Stimulated activated CD4-positive, alpha-beta T cell treated with anti-CD3 and anti-CD28 coated beads, Interleukin-4, amount 100 ng/mL, for 24 hours (primary cell): ENCODE results near the gene SEZ6.

Source experiments
- DNase-seq: peaks from one replicate; pipeline ENCODE4 v3.0.0-alpha.2; 2020

SEZ6 gene

GRCh38 chr17:28970879-28971278 is 35.0 kb downstream of the SEZ6 start:
- DNase-seq = no peak

GRCh38 chr17:28969706-28970393 is 36.0 kb downstream of the SEZ6 start:
- no peak for DNase-seq

DNA sequence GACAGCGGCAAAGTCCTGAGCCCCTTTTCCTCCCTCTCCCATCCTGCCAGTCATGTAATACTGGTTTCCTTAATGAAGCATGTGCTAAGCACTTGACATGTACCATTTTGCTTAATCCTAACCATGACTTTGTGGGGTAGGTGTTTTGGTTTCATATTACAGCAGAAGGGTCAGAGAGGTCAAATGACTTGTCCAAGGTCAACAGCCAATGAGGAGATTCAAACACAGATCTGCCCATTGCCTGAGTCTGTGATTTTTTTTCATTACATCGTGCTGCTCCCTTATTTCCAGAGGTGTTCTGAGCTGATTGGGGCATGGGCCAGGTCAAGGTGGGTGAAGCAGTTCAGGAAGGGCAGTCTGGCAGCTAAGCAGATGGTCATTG is 36.9 kb downstream of the SEZ6 start:
- no peak for DNase-seq

DNA sequence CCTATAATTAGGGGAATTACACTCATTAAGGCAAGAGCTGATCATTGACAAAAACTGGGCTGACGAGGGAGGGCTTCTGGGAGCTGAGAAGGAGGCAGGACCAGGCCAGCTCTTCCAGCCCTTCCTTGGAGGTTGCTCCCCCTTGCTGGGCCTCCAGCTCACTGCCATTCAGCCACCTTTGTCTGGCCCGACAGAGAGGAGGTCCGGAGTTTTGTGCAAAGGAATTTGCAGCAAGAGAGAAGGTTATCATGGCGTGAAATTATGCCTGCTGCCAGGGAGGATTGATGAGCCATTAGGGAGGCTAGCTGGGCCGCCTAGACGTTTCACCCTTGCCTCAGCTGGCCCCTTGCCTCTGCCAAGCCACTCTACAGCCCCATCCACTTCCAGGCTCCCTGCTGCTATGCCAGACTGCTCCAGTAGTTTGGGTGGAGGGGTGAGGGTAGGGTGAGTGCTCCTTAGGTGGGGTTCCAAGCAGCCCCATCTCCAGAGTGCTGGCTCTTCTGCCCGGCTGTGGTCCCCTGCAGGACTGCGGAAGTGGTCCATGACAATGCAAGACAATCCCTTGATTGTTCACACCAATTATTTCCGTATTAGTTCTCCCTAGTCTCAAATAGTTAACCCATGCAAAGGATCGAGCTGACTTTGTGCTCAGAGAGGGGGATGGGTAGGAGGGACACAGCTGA is 37.5 kb downstream of the SEZ6 start:
- no peak for DNase-seq

DNA sequence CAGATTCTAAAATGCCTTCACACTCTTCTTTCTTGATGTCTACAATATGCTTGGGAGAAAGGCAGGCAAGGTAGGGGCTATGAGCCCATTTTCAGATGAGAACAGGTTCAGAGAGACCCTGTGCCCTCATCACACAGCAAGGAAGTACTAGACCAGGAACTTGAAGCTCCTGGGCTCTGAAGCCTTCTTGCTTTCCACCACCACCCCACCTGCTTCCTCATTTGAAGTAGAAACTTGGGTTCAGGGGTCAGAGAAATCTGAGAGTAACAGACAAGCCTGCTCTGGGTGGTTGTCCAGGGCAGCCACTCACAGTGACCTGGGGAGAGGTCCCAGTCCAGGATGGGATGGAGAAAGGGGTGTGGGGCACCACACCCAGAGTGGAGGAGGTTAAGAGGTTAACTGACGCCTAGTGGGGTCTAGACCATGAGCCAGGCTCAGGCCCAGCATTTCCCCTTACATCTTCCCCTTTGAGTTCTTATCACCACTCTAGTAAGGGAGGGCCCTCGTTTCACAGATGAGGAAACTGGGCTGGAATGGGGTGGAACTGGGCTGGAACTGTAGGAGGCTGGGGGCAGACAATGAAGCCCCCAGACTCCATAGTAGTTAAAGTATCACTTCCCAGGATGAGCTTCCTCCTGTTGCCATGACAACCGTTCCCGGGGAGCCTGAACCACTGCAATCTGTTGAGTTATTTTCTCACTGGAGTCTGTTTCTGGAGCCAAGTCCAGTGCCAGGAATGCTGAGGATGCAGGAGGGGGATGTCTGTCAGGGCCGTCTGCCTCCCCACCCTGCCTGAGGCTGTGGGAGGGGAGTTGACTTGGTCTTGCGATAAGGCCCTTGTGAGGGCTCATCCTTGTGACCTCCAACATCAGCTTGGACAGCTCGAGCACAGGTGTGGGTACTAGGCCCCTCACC is 38.4 kb downstream of the SEZ6 start:
- DNase-seq = no peak

DNA sequence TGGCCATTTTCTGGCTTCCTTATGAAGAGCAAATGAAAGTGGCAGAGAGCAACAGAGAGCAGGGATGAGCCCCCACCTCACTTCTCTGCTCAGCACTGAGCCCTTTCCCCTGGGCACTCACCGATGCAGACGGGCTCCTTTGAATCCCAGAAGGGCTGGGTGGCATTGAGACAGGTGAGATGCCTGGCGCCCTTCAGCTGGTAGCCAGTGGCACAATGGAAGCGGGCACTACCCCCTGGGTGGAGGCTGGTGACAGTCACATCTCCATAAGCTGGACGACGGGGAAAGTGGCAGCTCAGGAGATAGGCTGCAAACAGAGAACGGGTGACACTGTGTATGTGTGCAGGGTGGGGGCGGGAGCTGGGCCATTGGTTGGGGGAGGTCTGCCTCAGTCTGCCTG is 42.0 kb downstream of the SEZ6 start:
- no peak for DNase-seq

GRCh38 chr17:28963055-28963611 is 42.7 kb downstream of the SEZ6 start:
- no peak for DNase-seq

GRCh38 chr17:28961391-28961790 is 44.4 kb downstream of the SEZ6 start:
- DNase-seq = no peak

DNA sequence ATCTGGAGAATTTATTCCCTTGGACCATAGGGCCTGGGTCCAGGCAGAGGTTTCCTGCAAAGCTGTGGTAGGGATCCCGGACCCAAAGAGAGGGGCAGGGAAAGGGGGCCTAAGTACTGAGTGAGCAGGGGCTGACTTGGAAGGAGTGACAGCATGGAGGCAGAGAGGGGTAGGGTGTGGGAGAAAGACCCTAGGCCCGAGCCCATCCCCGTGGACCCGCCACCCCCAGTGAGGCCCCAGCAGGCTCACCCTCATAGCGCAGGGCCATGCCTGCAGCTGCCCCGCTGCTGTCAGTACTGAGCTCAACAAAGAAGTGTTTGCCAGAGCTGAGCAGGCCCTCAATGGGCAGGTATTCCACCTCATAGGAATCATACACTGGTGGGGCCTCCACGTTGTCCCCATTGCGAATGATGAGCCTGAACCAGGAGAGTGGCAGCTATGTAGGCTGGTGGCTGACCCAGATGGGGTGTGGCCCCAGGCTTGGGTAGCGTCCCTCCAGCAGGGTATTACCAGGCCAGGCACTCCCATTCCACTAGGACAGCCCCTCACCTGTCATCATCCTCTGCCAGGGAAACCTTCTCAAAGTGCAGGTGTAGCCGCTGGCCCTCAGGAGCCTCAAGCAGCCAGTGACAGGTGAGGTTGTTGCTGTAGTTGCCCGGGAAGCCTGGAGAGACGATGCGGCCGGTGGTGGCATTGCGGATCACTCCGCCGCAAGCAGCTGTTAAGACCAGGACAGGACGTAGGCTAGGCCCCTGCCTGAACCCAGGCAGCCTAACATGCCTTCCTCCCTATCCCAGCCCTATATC is 45.4 kb downstream of the SEZ6 start:
- DNase-seq = no peak

GRCh38 chr17:28959471-28959871 is 46.4 kb downstream of the SEZ6 start:
- no peak for DNase-seq

DNA sequence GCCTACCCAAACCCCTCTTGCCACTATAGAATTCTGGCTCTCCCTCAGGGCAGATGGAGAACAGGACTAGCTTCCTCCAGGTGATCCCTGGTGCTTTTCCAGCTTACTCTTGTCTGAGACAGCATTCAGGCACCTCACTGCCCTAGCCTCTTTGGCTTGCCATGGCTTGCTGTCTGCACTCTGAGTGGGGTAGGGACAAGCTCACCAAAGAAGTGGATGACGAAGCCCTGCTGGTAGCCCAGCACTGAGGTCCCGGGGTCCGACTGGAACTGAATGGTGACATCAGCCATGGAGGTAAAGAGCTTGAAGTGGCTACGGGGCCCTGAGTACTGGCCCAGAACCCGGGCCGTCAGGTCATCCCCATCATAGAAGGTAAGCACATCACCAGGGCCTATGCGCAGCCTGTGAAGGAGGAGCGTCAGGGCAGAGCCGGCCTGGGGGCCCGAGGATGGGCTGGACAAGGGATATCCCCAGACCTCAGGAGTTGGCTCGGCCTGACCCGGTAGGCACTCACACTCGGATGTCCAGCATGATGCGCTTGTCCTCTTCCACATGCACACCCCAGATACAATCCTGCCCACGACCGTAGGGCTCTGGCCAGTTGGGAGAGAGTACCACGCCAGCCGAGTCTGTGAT is 46.9 kb downstream of the SEZ6 start:
- no peak for DNase-seq

- DNase-seq = no peak
These were observed 47.9 kb downstream of the SEZ6 start for GRCh38 chr17:28957992-28958355.

DNA sequence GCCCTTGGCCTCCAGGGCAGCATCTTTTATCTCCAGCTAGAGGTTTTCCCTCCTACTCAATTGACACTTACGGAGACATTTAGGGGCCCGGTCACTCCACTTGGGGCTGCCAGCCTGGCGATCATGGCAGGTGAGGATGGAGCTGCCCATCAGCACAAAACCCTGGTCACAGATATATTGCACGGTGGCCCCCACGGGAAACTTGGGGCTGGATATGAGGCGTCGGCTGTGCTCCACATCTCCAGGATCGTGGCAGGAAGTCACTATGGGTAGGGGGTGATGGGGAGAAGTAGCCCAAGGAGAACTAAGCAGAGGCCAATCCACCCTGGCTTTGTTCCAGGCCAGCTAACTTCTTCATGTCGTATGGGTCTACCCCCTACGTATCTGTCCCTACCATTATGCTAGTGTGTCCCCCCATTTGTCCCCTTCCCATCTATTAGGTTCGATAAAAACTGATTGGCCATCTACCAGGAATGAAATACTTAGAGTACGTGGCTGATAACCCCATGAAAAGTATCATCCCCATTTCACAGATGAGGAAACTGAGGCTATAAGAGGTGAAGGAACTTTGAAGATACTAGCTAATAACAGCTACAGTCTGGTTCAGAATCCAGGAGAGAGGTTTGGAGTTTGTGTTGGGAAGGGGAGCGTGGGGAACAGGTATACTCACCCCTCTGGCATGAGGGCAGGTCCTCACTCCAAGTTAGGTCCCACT is 48.4 kb downstream of the SEZ6 start:
- DNase-seq = no peak

- DNase-seq = no peak
These were observed 49.0 kb downstream of the SEZ6 start for GRCh38 chr17:28956861-28957260.

- DNase-seq = no peak
These were observed 49.7 kb downstream of the SEZ6 start for GRCh38 chr17:28956112-28956511.

DNA sequence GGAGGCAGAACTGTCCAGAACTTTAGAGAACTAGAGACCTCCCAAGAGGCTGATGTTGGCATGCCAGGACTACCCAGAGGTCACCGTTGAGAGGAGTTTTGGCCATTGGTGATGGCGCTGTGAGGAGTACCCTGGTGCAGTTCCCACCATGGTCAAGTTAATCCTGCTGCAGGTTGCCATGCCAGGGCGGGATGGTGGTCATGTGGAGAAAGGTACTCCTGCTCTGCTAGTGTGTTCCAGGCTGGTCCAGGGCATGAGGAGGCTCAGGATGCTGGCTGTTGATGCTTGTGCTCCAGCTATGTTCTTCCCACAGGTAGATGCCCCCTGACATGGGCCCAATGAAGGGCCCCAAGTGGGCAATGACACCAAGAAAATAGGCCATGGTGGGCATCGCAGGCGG is 50.4 kb downstream of the SEZ6 start:
- DNase-seq = no peak

DNA sequence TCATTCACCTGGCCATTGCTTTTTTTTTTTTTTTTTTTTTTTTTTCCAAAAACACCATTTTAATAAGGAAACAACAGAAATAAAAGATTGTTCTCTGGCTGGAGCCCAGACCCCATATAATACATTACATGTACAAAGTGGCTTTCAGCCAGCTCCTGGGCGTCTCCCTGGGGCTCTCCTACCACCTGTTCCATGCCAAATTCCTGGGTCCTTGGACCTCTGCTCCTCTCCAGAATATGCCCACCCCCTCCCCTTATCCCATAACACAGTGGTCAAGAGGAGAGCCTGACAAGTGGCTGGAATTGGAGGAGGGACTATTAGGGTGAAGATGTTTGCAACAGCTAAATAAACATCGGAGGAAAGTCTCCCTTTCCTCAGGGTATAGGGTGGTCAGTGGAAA is 50.9 kb downstream of the SEZ6 start:
- no peak for DNase-seq

DNA sequence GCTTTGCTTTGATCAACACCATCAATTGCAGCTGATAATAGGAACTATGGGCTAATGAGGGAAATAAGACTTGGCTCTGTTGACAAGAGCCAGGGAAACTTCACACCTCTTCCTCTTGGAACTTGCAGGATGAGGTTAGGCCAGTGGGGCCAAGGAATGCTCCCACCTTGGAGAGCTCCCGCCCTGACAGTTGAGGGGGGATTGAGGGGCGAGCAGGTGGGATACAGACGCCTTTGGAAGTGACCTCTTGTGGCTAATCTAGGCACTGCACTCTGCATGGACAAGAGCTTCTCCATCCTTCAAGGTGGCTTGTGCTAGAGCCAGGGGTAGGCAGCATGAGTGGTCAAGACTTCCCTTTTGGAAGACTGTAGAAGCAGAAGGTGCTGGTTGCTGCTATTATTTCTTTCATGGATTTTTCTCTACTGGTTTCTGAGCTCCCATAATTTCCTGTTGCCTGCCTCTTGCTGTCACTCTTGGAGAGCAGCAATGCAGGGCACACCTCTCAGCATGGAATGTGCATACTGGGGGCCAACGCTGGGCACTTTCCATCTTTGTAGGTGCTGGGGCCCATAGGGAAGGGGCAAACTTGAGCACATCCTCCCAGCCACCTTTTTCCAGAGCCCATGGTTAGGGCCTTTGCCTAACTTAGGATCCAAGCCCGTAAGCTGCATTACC is 52.3 kb downstream of the SEZ6 start:
- peak; percentile 61 for DNase-seq

DNA sequence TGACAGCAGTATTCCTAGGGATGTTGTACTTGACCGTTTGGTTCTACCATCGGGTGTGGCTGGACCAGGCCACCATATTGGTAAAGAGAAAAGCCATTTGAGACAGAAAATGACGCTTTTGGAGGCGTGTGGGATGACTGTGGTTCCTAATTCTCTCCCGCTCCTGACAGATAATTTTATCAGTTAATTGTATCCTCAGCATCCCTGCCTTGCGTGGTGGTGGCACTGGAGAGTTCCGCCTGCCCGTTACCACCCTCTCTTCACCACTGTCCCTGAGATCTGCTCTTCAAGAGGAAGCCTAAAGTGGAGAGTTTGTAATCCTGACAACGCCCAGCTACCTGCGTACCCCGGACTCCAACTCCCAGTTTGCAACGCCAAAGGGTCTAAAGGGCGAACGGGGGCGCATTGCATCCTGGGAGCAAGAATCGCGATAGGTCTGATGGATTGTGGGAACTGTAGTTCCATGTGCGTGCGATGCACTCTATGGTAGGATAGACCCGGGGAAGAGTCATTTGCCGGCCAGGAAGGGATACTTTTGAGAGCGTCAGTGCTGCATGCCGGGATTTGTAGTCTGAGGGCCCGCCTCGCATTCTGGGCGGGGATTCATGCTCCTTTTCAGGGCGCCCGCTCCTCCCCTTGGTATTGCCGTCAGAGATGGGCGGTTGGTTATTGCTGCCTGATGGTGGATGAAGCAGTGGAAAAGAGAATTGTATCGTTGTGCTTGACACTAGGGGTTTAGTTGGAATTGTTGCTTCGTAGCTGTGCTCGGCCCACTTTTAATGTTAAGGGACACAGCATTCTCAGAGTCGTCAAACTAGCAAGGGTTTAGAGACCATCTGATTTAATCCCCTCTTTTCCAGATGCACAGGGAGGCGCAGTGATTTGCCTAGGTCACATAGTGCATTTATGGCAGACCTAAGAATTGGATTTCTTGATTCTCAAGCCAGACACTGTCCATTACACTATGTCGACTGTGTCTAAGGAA is 53.5 kb downstream of the SEZ6 start:
- DNase-seq = peak; percentile 96
